Measurements from ENCODE around the gene APC2.

- TF ChIP-seq, protein P1, sequence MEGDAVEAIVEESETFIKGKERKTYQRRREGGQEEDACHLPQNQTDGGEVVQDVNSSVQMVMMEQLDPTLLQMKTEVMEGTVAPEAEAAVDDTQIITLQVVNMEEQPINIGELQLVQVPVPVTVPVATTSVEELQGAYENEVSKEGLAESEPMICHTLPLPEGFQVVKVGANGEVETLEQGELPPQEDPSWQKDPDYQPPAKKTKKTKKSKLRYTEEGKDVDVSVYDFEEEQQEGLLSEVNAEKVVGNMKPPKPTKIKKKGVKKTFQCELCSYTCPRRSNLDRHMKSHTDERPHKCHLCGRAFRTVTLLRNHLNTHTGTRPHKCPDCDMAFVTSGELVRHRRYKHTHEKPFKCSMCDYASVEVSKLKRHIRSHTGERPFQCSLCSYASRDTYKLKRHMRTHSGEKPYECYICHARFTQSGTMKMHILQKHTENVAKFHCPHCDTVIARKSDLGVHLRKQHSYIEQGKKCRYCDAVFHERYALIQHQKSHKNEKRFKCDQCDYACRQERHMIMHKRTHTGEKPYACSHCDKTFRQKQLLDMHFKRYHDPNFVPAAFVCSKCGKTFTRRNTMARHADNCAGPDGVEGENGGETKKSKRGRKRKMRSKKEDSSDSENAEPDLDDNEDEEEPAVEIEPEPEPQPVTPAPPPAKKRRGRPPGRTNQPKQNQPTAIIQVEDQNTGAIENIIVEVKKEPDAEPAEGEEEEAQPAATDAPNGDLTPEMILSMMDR (IDR thresholded peaks at IDR 0.05), result no peak
- no peak for TF ChIP-seq POLR2A (IDR thresholded peaks at IDR 0.05)
Measured at GRCh38 chr19:1501200-1501595, 51.3 kb downstream of the APC2 start.

Measured in prostate gland (tissue), 2 donors.